GM20000 (cell line): ENCODE data around the gene GREB1L.

ENCODE experiments used
- DNase-seq: peaks from one replicate; pipeline ENCODE4 v3.0.0; 2012; ENCODE audit warnings: low spot score
- CTCF ChIP-seq: IDR thresholded peaks from 2 replicates; pipeline ENCODE4 v1.5.1; 2012; ENCODE audit warnings: mild to moderate bottlenecking, control low read depth; ENCODE audit errors: extremely low read depth, missing control alignments

GREB1L gene

GRCh38 chr18:21336846-21337245, 94.8 kb downstream of the GREB1L start:
- no peak for DNase-seq
- no peak for TF ChIP-seq CTCF

- no peak for DNase-seq
- TF ChIP-seq CTCF, result no peak
Measured at GRCh38 chr18:21341141-21341540, 99.1 kb downstream of the GREB1L start.

GRCh38 chr18:21342372-21342771, 100.3 kb downstream of the GREB1L start:
- no peak for TF ChIP-seq CTCF
- no peak for DNase-seq

- no peak for TF ChIP-seq CTCF
- DNase-seq, result no peak
Measured at GRCh38 chr18:21344860-21345259, 102.8 kb downstream of the GREB1L start.

- no peak for TF ChIP-seq CTCF
- DNase-seq, result no peak
Measured at GRCh38 chr18:21345840-21346239, 103.8 kb downstream of the GREB1L start.

GRCh38 chr18:21359746-21360145, 117.7 kb downstream of the GREB1L start:
- DNase-seq, result no peak
- TF ChIP-seq CTCF, result no peak

- no peak for TF ChIP-seq CTCF
- DNase-seq, result no peak
Measured at GRCh38 chr18:21361307-21361880, 119.4 kb downstream of the GREB1L start.

GRCh38 chr18:21362831-21363230, 120.8 kb downstream of the GREB1L start:
- DNase-seq, result no peak
- TF ChIP-seq CTCF, result no peak
